ENCODE measurements around the gene LRRC71.
"Not testable (repeated sequence)": the region's sequence is repeated elsewhere in the genome, so short reads cannot be mapped to it uniquely, and the experiment has no call there.

Gene LRRC71

GRCh38 chr1:156908541-156908940 lies 11.9 kb upstream of the LRRC71 start:
- no peak for DNase-seq

GRCh38 chr1:156908955-156909354 lies 11.5 kb upstream of the LRRC71 start:
- DNase-seq, result no peak

- DNase-seq, result no peak
These were observed 10.8 kb upstream of the LRRC71 start for GRCh38 chr1:156909671-156910070.

GRCh38 chr1:156910309-156910782 lies 10.1 kb upstream of the LRRC71 start:
- peak; percentile 63 for DNase-seq

- DNase-seq, result no peak
These were observed 8.7 kb upstream of the LRRC71 start for GRCh38 chr1:156911577-156912298.

GRCh38 chr1:156912310-156912709 lies 8.1 kb upstream of the LRRC71 start:
- no peak for DNase-seq

- DNase-seq, result no peak
These were observed 7.3 kb upstream of the LRRC71 start for GRCh38 chr1:156912861-156913808.

- no peak for DNase-seq
These were observed 6.5 kb upstream of the LRRC71 start for GRCh38 chr1:156913809-156914387.

- no peak for DNase-seq
These were observed 6.0 kb upstream of the LRRC71 start for GRCh38 chr1:156914440-156914856.

- no peak for DNase-seq
These were observed 659 bp downstream of the LRRC71 start for GRCh38 chr1:156921053-156921529.

- DNase-seq, result no peak
These were observed 2.7 kb downstream of the LRRC71 start for GRCh38 chr1:156922986-156923669.

- no peak for DNase-seq
These were observed 3.4 kb downstream of the LRRC71 start for GRCh38 chr1:156923670-156924477.

- no peak for DNase-seq
These were observed 4.2 kb downstream of the LRRC71 start for GRCh38 chr1:156924478-156925153.

- no peak for DNase-seq
These were observed 5.0 kb downstream of the LRRC71 start for GRCh38 chr1:156925154-156926010.

- DNase-seq, result peak; percentile 27
These were observed 5.7 kb downstream of the LRRC71 start for GRCh38 chr1:156926175-156926574.

GRCh38 chr1:156926695-156927094 lies 6.3 kb downstream of the LRRC71 start:
- DNase-seq, result not testable (repeated sequence)

- peak; percentile 70 for DNase-seq
These were observed 7.0 kb downstream of the LRRC71 start for GRCh38 chr1:156927215-156928042.

GRCh38 chr1:156928043-156928602 lies 7.7 kb downstream of the LRRC71 start:
- no peak for DNase-seq

Data from activated naive CD4-positive, alpha-beta T cell treated with Interleukin-2 at 50 U/mL for 16 hours (primary cell).